OCI-M2 (cell line): ENCODE data around the gene FIGNL2.

Experiments used
- DNase-seq: peaks from one replicate; lab custom pipeline; 2025; ENCODE audit not compliant: unreplicated experiment; lab: John Stamatoyannopoulos, UW

The FIGNL2 gene

GRCh38 chr12:51879102-51879501, 30.6 kb upstream of the FIGNL2 start:
- DNase-seq: no peak

GRCh38 chr12:51874486-51874885, 26.0 kb upstream of the FIGNL2 start:
- no peak for DNase-seq

GRCh38 chr12:51874000-51874399, 25.5 kb upstream of the FIGNL2 start:
- no peak for DNase-seq

- DNase-seq: no peak
Measured at GRCh38 chr12:51873251-51873994, 24.9 kb upstream of the FIGNL2 start.

- DNase-seq: no peak
Measured at GRCh38 chr12:51872689-51872981, 24.1 kb upstream of the FIGNL2 start.

- DNase-seq: no peak
Measured at GRCh38 chr12:51871918-51872688, 23.6 kb upstream of the FIGNL2 start.

- no peak for DNase-seq
Measured at GRCh38 chr12:51871126-51871525, 22.6 kb upstream of the FIGNL2 start.

GRCh38 chr12:51870504-51870903, 22.0 kb upstream of the FIGNL2 start:
- no peak for DNase-seq

GRCh38 chr12:51869931-51870330, 21.4 kb upstream of the FIGNL2 start:
- no peak for DNase-seq

- no peak for DNase-seq
Measured at GRCh38 chr12:51869496-51869865, 21.0 kb upstream of the FIGNL2 start.

- DNase-seq: no peak
Measured at GRCh38 chr12:51868821-51869495, 20.4 kb upstream of the FIGNL2 start.

GRCh38 chr12:51867796-51868428, 19.4 kb upstream of the FIGNL2 start:
- DNase-seq: no peak

GRCh38 chr12:51867371-51867770, 18.9 kb upstream of the FIGNL2 start:
- DNase-seq: no peak

GRCh38 chr12:51866762-51867161, 18.2 kb upstream of the FIGNL2 start:
- no peak for DNase-seq

GRCh38 chr12:51866324-51866723, 17.8 kb upstream of the FIGNL2 start:
- no peak for DNase-seq

- DNase-seq: no peak
Measured at GRCh38 chr12:51865757-51866270, 17.3 kb upstream of the FIGNL2 start.

GRCh38 chr12:51864833-51865670, 16.5 kb upstream of the FIGNL2 start:
- DNase-seq: no peak

GRCh38 chr12:51863933-51864832, 15.7 kb upstream of the FIGNL2 start:
- no peak for DNase-seq

- DNase-seq: no peak
Measured at GRCh38 chr12:51863363-51863932, 14.9 kb upstream of the FIGNL2 start.
